SW 1271 (cell line): ENCODE measurements around the gene GNG13.
"Not testable (repeated sequence)": the region's sequence is repeated elsewhere in the genome, so short reads cannot be mapped to it uniquely, and the experiment has no call there.

Experiments used
- DNase-seq, 2 experiments: peaks; one replicate each; lab custom pipeline; 2025; lab: John Stamatoyannopoulos, UW

Gene GNG13

GRCh38 chr16:778447-778846 is 22.1 kb downstream of the GNG13 start:
- no peak for DNase-seq

GRCh38 chr16:777826-778225 is 22.7 kb downstream of the GNG13 start:
- DNase-seq, result no peak

- DNase-seq, result no peak
These were observed 23.7 kb downstream of the GNG13 start for GRCh38 chr16:776824-777223.

GRCh38 chr16:776298-776697 is 24.2 kb downstream of the GNG13 start:
- DNase-seq, result not testable (repeated sequence)

- DNase-seq, result no peak
These were observed 25.2 kb downstream of the GNG13 start for GRCh38 chr16:775236-775796.

GRCh38 chr16:774086-775001 is 26.2 kb downstream of the GNG13 start:
- DNase-seq, result no peak

- no peak for DNase-seq
These were observed 27.6 kb downstream of the GNG13 start for GRCh38 chr16:772959-773358.

- DNase-seq, result no peak
These were observed 30.1 kb downstream of the GNG13 start for GRCh38 chr16:770411-770810.

- DNase-seq, result no peak
These were observed 30.6 kb downstream of the GNG13 start for GRCh38 chr16:769934-770333.

- DNase-seq, result no peak
These were observed 31.2 kb downstream of the GNG13 start for GRCh38 chr16:769184-769784.

- DNase-seq, result no peak
These were observed 32.1 kb downstream of the GNG13 start for GRCh38 chr16:768428-768827.

GRCh38 chr16:767743-768235 is 32.7 kb downstream of the GNG13 start:
- no peak for DNase-seq

- no peak for DNase-seq
These were observed 33.5 kb downstream of the GNG13 start for GRCh38 chr16:766820-767640.

GRCh38 chr16:766008-766819 is 34.3 kb downstream of the GNG13 start:
- DNase-seq, result no peak

- DNase-seq, result no peak
These were observed 35.1 kb downstream of the GNG13 start for GRCh38 chr16:765488-765865.

- DNase-seq, result no peak
These were observed 35.6 kb downstream of the GNG13 start for GRCh38 chr16:764848-765487.

GRCh38 chr16:764184-764750 is 36.3 kb downstream of the GNG13 start:
- no peak for DNase-seq

GRCh38 chr16:763369-764183 is 37.0 kb downstream of the GNG13 start:
- DNase-seq, result no peak

GRCh38 chr16:762595-763268 is 37.8 kb downstream of the GNG13 start:
- DNase-seq, result no peak
